Kidney (tissue), 14 donors: Measurements from ENCODE around the gene PTPRF. TPM values are rescaled to one million over a fixed set of nuclear protein-coding genes. Genes with fewer than 3 reads are reported as not detected.

Source experiments
- DNase-seq, 5 donors: peaks; one replicate each; pipeline ENCODE4 v3.0.0-alpha.2; 2013 to 2020
- FAIRE-seq: peaks from 2 replicates; lab custom pipeline; 2012; peaks lifted over from hg19 to GRCh38; lab: Jason Lieb, UNC
- H3K27ac ChIP-seq, 2 donors: one replicate each; pipeline ENCODE4 v1.7.0; 2013; ENCODE audit warnings: low read depth in 2 of 2, low read length in 2 of 2, inconsistent platforms in 1 of 2
- H3K27me3 ChIP-seq: one replicate; pipeline ENCODE4 v1.7.1; 2013; ENCODE audit warnings: low read length, inconsistent platforms; ENCODE audit not compliant: control insufficient read depth, insufficient read depth
- H3K36me3 ChIP-seq, 3 donors: one replicate each; pipeline versions ENCODE4 v1.7.0 to v1.7.1; 2013; ENCODE audit warnings: low read length in 3 of 3, control low read depth in 1 of 3, inconsistent platforms in 1 of 3; ENCODE audit not compliant: insufficient read depth in 3 of 3, control insufficient read depth in 2 of 3
- H3K4me1 ChIP-seq, 3 donors: one replicate each; pipeline versions ENCODE4 v1.7.0 to v1.7.1; 2013; ENCODE audit warnings: low read length in 3 of 3, inconsistent platforms in 1 of 3, low read depth in 1 of 3; ENCODE audit not compliant: control insufficient read depth in 2 of 3, insufficient read depth in 2 of 3
- H3K4me3 ChIP-seq, 3 donors: one replicate each; pipeline versions ENCODE4 v1.7.0 to v1.8.1; 2013; ENCODE audit warnings: low read length in 3 of 3, control low read depth in 1 of 3, inconsistent platforms in 1 of 3
- H3K9ac ChIP-seq, 3 donors: one replicate each; pipeline versions ENCODE4 v1.7.0 to v1.7.1; 2013; ENCODE audit warnings: low read length in 3 of 3, control low read depth in 1 of 3, inconsistent platforms in 1 of 3
- H3K9me3 ChIP-seq, 3 donors: one replicate each; pipeline versions ENCODE4 v1.7.0 to v1.7.1; 2013; ENCODE audit warnings: low read length in 3 of 3, control low read depth in 1 of 3, inconsistent platforms in 1 of 3; ENCODE audit not compliant: control insufficient read depth in 2 of 3, insufficient read depth in 1 of 3
- intact Hi-C: fragments of 100-400 bp; cut with DNase I; formaldehyde crosslinking; loops from one replicate; pipeline ENCODE4 v1.11.1; 2022
- polyA plus RNA-seq: library from polyadenylated mRNA; stranded (reverse); fragments of 350-450 nt; fragmentation: Illumina TruSeq; extraction: RNeasy Lipid Tissue Mini Kit (QIAGEN cat#74804); gene quantifications from one replicate; pipeline ENCODE4 v1.2.3, GENCODE V29; 2014; ENCODE audit warnings: low read depth, low replicate concordance; ENCODE audit not compliant: insufficient read depth
- total RNA-seq: library from RNA; stranded (reverse); fragmentation: NEBNext Ultra II Directional; extraction: Animal tissue kit (Norgen Biotek cat#: 25700); gene quantifications from one replicate; pipeline ENCODE4 v1.2.1, GENCODE V29; 2021
- TF ChIP-seq, protein P1 (sequence below): IDR thresholded peaks from 3 replicates; pipeline ENCODE4 v1.5.1; 2012; ENCODE audit warnings: mild to moderate bottlenecking, moderate library complexity, borderline replicate concordance; ENCODE audit not compliant: insufficient read depth; ENCODE audit errors: extremely low read depth
- donor health status: control.
- donor health status: control.
- donor health status: control.
- donor health status: control.
- donor health status: control.
- donor health status: DM: yes; HTN: yes; CAD: no.
- donor health status: Normal renal cell carcinoma (clear cell type).

The PTPRF gene
- total and polyA plus RNA-seq, 2 donors from 2014 or later, result 39.5 to 197 TPM

DNA sequence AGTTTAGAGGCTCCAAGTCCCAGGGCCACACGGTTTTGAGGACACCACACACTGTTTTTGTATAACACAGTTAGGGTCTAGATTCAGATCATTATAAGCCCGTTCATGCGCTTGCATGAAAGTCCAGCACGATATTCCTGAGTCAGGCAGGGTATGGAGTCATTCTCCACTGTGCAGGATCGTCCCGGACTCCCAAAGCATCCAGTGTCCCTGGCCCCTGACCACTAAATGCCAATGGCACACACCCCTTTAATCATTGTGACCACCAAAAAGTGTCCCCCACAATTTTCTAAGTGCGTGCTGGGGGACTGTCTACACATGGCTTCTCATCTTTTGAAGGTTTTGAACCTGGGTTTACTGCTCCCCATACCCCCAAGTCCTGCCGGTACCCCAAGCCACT is 27.1 kb upstream of the PTPRF start:
- Histone ChIP-seq H3K27me3 (no peaks in the 10 kb centered on the region), H3K9ac (no peak overlapping the region), H3K4me1 (no peaks in the 10 kb centered on the region), H3K36me3 (no peaks in the 10 kb centered on the region), H3K27ac (no peak overlapping the region), H3K9me3 (no peaks in the 10 kb centered on the region), H3K4me3 (no peak overlapping the region)
- FAIRE-seq (no peak), DNase-seq (no peak)
- intact Hi-C loops, result no loop called here
- TF ChIP-seq, protein P1, sequence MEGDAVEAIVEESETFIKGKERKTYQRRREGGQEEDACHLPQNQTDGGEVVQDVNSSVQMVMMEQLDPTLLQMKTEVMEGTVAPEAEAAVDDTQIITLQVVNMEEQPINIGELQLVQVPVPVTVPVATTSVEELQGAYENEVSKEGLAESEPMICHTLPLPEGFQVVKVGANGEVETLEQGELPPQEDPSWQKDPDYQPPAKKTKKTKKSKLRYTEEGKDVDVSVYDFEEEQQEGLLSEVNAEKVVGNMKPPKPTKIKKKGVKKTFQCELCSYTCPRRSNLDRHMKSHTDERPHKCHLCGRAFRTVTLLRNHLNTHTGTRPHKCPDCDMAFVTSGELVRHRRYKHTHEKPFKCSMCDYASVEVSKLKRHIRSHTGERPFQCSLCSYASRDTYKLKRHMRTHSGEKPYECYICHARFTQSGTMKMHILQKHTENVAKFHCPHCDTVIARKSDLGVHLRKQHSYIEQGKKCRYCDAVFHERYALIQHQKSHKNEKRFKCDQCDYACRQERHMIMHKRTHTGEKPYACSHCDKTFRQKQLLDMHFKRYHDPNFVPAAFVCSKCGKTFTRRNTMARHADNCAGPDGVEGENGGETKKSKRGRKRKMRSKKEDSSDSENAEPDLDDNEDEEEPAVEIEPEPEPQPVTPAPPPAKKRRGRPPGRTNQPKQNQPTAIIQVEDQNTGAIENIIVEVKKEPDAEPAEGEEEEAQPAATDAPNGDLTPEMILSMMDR, result no peak

DNA sequence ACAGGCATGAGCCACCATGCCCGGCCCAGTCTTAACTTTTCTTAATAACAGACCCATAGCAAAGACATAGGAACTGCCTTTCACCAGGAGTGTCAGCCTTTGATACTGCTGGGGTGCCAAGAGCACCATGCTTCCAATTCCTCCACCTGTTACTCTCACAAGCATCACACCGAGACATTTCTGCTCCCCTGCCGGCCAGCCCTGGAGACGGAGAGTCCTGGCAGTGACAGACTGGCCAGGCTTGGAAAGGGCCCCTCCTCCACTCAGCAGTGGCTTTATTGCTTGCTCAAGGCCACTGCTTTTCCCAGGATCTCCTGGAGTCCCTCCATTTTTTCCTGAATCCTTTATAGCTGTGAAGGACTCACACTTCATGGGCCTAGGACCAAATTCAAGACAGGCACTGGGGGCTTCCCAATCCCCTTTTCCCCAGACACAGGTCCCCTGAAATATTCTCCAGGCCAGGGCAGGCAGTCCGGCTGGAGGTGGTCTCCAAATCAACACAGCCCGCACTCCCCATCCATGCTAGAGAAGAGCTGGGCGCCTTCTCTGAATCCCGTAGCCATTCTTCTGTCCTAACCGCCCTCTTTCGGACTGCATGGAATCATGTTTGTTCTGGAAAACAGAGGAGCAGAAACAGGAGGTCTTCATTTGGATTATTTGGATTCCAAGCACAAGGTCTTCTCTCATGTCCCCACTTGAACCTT is 25.5 kb upstream of the PTPRF start:
- Histone ChIP-seq H3K27ac (no peak overlapping the region), H3K9ac (no peak overlapping the region), H3K36me3 (no peaks in the 10 kb centered on the region), H3K27me3 (no peaks in the 10 kb centered on the region), H3K4me1 (no peaks in the 10 kb centered on the region), H3K4me3 (no peak overlapping the region), H3K9me3 (no peaks in the 10 kb centered on the region)
- intact Hi-C loops, result no loop called here
- FAIRE-seq (no peak), DNase-seq (no peak)
- TF ChIP-seq, protein P1, result no peak

DNA sequence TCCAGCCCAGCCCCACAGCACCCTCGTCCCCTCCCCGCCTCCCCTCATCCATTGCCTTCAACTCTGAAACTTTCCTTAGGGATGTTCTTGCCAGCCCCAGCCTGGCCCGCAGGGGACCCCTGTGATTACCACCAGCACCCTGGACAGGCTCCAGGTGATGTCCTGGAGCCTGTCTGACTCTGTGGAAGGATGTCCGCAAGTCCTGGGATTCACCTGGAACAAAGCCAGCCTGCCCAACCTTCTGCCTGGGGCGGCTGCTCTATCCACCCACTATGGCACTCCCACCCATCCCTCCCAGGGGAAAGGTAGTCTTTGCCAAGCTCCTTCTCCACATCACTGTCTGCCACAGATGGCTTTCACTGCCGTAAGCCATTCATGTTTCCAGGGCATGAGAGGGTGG is 24.4 kb upstream of the PTPRF start:
- no peak overlapping the region for H3K9ac ChIP-seq
- no peak overlapping the region for H3K27ac ChIP-seq
- intact Hi-C loops, result no loop called here
- H3K27me3 ChIP-seq, result no peaks in the 10 kb centered on the region
- H3K36me3 ChIP-seq, result no peaks in the 10 kb centered on the region
- no peaks in the 10 kb centered on the region for H3K4me1 ChIP-seq
- FAIRE-seq (no peak), DNase-seq (no peak)
- peaks cover 0 to 1% (median 0%) of the 10 kb centered on the region in 3 donors for H3K9me3 ChIP-seq
- TF ChIP-seq, protein P1, result no peak
- H3K4me3 ChIP-seq, result no peak overlapping the region
